Spleen (tissue), 7 donors: ENCODE measurements around the gene TMEM121.

Experiments
- CTCF ChIP-seq, 11 experiments: fragments of 200-600 bp in 7 of 11; fragments of 450-650 bp in 4 of 11; sonication (generic) in 4 of 11; IDR thresholded peaks in 8 of 11; conservative IDR thresholded peaks in 3 of 11; 1 replicate in 7 of 11; 2 replicates in 4 of 11; pipeline versions ENCODE4 v1.4.0 to v1.8.0; 2016 to 2021; ENCODE audit warnings: antibody characterized with exemption in 11 of 11, inconsistent platforms in 4 of 11, mild to moderate bottlenecking in 1 of 11
- POLR2A ChIP-seq, 3 donors: fragments of 450-650 bp; IDR thresholded peaks; one replicate each; pipeline ENCODE4 v1.5.1; 2017; ENCODE audit warnings: antibody characterized with exemption in 3 of 3, mild to moderate bottlenecking in 1 of 3
- donor health status: DM: no; HTN: no; CAD: no; lungs with moderate emphysema.
- donor health status: DM: no; HTN: no; CAD: no.
- donor health status: DM: no; HTN: no; CAD: no.

DNA sequence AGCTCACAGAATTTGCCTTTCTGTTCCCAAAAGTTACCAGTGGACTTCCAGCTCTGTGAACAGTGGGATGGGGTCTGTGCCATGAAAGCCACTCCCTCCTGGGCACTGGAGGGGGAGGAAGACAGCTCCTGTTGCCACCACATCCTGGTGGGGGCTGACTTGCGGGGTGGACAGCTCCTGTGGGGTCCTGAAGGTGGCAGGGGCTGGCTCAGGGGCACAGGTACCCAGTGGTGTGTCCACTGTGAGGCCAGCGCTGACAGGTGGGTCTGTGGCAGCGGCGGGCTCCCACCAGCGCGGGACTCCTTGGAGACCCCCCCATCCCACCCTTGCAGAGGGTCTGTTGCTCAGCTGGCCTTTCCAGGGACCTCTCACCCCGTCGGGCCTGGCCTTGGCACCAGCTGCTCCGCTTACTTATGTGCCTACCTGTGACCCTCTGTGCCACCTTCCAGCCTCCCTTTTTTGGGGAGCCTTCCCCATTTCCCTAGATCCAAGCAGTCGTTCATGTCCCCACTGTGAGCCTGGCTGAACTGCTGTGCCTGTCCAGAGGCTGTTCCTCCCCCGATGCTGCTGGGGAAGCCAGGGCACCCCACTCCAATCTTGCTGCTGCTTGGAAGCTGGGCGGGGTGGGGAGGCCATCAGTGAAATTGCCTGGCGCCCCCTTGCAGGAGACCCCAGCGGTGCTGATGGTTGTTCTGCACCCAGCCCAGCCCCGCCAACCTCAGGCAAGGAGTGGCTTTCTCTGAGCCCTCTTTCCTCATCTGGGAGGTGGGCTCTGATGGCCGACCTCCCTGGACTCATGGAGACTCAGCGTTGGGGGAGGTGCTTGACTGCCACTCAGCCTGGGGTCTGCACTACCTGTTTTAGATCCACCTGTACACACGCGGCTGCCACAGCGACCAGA is 33.2 kb upstream of the TMEM121 start:
- TF ChIP-seq CTCF (IDR thresholded peaks at IDR 0.05 in 8 of 11, conservative IDR thresholded peaks at IDR 0.05 in 3 of 11) (no peak), POLR2A (IDR thresholded peaks at IDR 0.05) (no peak)
